Activated CD8-positive, alpha-beta memory T cell treated with anti-CD3 and anti-CD28 coated beads, Interleukin-2, amount 10 ng/mL, durations not matched to agents 7 days and 5 days (primary cell): ENCODE results near the gene AS3MT. TPM values are rescaled to one million over a fixed set of nuclear protein-coding genes. Genes with fewer than 3 reads are reported as not detected.
"Not testable (repeated sequence)": the region's sequence is repeated elsewhere in the genome, so short reads cannot be mapped to it uniquely, and the experiment has no call there.

Source experiments
- ATAC-seq: fragments of 150-1000 bp; cut with Tn5 transposase; one replicate; pipeline ENCODE4 v1.10.0; 2021; ENCODE audit warnings: moderate library complexity
- CTCF ChIA-PET: fragments of 350-600 bp; sonication (Branson Sonifier 250); formaldehyde crosslinking; loops from one replicate; lab custom pipeline; 2021; ENCODE audit warnings: antibody characterized with exemption; lab: Charles Lee
- DNase-seq: peaks from one replicate; pipeline ENCODE4 v3.0.0-alpha.2; 2020
- H3K27ac Mint-ChIP-seq: one replicate; pipeline ENCODE4 v1.8.0; 2021; ENCODE audit warnings: mild to moderate bottlenecking, mixed read lengths
- H3K27me3 Mint-ChIP-seq: one replicate; pipeline ENCODE4 v1.8.0; 2021; ENCODE audit warnings: mixed read lengths
- H3K36me3 Mint-ChIP-seq: one replicate; pipeline ENCODE4 v1.8.0; 2021; ENCODE audit warnings: mild to moderate bottlenecking, mixed read lengths
- H3K4me1 Mint-ChIP-seq: one replicate; pipeline ENCODE4 v1.8.0; 2021; ENCODE audit warnings: mixed read lengths
- H3K4me3 Mint-ChIP-seq: one replicate; pipeline ENCODE4 v1.8.0; 2021; ENCODE audit warnings: mild to moderate bottlenecking, moderate library complexity, mixed read lengths
- H3K9me3 Mint-ChIP-seq: one replicate; pipeline ENCODE4 v1.8.0; 2022; ENCODE audit warnings: low read depth, mixed read lengths
- total RNA-seq, 2 experiments: library from RNA; stranded (reverse); gene quantifications; one replicate each; pipeline ENCODE4 v1.2.3, GENCODE V29; 2021

AS3MT gene
- total RNA-seq, 2 experiments from 2014 or later = 0.41 TPM; not detected in 1

DNA sequence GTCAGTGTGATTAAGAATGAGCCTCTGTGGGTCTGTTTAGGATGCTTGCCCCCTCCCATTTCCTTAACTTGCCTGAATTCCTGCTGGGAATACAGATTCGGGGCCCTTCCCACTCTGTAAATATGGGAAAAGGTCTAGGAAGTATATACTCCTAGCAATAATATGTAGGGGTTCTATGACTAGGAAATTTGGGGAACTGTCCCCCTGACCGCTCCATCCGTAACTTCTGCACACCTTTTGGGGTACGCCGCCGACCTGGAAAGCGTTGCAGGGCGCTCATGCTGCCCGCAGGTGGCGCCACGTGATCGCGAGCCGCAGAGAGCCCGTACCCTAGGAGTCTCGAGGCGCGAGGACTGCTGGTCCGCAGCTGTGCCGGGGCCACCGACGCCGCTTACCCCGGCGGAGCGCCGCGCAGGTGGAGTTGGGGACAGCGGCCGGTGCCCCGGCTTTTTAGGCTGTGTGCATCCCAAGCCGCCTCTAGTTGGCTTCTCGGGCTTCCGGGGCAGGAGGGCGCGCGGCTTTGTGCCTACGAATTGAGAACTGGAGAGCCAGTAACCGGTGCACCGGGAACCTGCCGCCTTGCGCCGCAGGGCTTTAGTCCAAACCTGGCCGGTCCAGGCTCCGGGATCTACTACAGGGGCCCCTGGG, 48.2 kb downstream of the AS3MT start:
- H3K9me3 Mint-ChIP-seq = no peaks in the 10 kb centered on the region
- H3K27ac Mint-ChIP-seq = peak overlapping the region; percentile 92
- DNase-seq = peak; percentile 90
- no peaks in the 10 kb centered on the region for H3K27me3 Mint-ChIP-seq
- peaks cover 10% of the 10 kb centered on the region for H3K36me3 Mint-ChIP-seq
- CTCF ChIA-PET = interaction anchor here (0.6 to 6.2 kb wide), 44 partner anchors 8 to 568 kb away, joined by 3 to 92 read pairs (median 4); partner anchors contain the start of genes ARL3, INA, PCGF6 and RPEL1
- peak; percentile 55 for ATAC-seq
- peaks cover 56% of the 10 kb centered on the region for H3K4me1 Mint-ChIP-seq
- peak overlapping the region; percentile 90 for H3K4me3 Mint-ChIP-seq

DNA sequence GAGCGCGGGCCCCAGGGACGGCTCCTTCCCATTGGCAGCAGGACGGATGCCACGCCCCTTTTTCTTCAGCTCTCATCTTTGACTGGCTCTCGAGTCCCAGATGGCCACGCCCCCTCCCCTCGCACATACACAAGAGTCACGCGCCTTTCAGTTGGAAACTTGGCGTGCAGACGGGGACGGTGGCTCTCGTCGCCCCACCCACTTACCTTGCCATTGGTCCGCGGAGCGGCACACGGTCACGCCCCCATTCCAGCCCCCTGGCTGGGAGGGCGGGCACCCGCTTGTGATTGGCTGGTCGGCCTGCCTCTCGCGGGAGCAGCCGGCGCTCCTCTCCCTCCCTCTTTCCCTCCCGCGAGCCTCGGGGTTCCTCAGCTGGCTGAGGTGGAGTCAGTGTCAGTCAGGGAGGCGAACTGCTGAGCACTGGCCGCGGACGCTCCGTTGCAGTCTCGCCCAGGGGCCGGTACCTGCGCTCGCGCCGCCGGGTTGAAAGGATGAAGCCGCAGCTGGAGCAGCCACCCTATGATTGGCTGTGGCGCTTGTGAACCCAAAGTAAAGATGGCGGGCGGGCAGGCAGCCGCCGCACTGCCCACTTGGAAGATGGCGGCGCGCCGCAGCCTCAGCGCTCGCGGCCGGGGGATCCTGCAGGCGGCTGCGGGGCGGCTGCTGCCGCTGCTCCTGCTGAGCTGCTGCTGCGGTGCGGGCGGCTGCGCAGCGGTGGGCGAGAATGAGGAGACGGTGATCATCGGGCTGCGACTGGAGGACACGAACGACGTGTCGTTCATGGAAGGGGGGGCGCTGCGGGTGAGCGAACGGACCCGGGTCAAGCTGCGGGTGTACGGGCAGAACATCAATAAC, 48.9 kb downstream of the AS3MT start, which contains the start of gene CNNM2:
CNNM2 (plus strand) TSS at position 333 of the 855 bp plus-strand sequence; CDS start at position 520, 187 bp downstream.
- CTCF ChIA-PET = interaction anchor here (0.6 to 6.2 kb wide), 39 partner anchors 8 to 567 kb away, joined by 3 to 92 read pairs (median 4); partner anchors contain the start of genes ARL3, INA, PCGF6 and RPEL1
- H3K9me3 Mint-ChIP-seq = no peaks in the 10 kb centered on the region
- H3K27me3 Mint-ChIP-seq = no peaks in the 10 kb centered on the region

DNA sequence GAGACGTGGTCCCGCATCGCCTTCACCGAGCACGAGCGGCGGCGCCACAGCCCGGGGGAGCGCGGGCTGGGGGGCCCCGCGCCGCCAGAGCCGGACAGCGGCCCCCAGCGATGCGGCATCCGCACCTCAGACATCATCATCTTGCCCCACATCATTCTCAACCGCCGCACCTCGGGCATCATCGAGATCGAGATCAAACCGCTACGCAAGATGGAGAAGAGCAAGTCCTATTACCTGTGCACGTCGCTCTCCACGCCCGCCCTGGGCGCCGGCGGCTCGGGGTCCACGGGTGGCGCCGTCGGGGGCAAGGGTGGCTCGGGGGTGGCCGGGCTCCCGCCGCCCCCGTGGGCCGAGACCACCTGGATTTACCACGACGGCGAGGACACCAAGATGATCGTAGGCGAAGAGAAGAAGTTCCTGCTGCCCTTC, 49.6 kb downstream of the AS3MT start:
- H3K27ac Mint-ChIP-seq = peak overlapping the region; percentile 92

More for the DNA sequence above, 48.9 kb downstream of the AS3MT start, which contains the start of gene CNNM2:
- Mint-ChIP-seq H3K36me3 (peaks cover 10% of the 10 kb centered on the region), H3K4me3 (peak within 1 kb of the TSS; percentile 90), H3K4me1 (peaks cover 61% of the 10 kb centered on the region), H3K27ac (peak within 1 kb of the TSS; percentile 92)
- ATAC-seq (peak; percentile 91), DNase-seq (peak; percentile 100)

DNA sequence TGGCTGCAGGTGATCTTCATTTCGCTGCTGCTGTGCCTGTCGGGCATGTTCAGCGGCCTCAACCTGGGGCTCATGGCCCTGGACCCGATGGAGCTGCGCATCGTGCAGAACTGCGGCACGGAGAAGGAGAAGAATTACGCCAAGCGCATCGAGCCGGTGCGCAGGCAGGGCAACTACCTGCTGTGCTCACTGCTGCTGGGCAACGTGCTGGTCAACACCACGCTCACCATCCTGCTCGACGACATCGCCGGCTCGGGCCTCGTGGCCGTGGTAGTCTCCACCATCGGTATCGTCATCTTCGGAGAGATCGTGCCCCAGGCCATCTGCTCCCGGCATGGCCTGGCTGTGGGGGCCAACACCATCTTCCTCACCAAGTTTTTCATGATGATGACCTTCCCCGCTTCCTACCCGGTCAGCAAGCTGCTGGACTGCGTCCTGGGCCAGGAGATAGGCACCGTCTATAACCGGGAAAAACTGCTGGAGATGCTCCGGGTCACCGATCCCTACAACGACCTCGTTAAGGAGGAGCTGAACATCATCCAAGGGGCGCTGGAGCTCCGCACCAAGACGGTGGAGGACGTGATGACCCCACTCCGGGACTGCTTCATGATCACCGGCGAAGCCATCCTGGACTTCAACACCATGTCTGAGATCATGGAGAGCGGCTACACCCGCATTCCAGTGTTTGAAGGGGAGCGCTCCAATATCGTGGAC, 50.1 kb downstream of the AS3MT start:
- Mint-ChIP-seq H3K27me3 (no peaks in the 10 kb centered on the region), H3K4me1 (peaks cover 66% of the 10 kb centered on the region), H3K27ac (no peak overlapping the region), H3K36me3 (peaks cover 10% of the 10 kb centered on the region), H3K9me3 (no peaks in the 10 kb centered on the region), H3K4me3 (peak overlapping the region; percentile 90)
- CTCF ChIA-PET = interaction anchor here (1.0 to 6.2 kb wide), 8 partner anchors 17 to 277 kb away, joined by 3 to 47 read pairs (median 9); partner anchors contain the start of gene ARL3
- ATAC-seq (no peak), DNase-seq (peak; percentile 43)

More for the DNA sequence above, 49.6 kb downstream of the AS3MT start:
- DNase-seq (peak; percentile 63), ATAC-seq (no peak)
- peaks cover 66% of the 10 kb centered on the region for H3K4me1 Mint-ChIP-seq
- no peaks in the 10 kb centered on the region for H3K9me3 Mint-ChIP-seq
- no peaks in the 10 kb centered on the region for H3K27me3 Mint-ChIP-seq
- H3K4me3 Mint-ChIP-seq = peak overlapping the region; percentile 90
- H3K36me3 Mint-ChIP-seq = peaks cover 10% of the 10 kb centered on the region
- CTCF ChIA-PET = interaction anchor here (0.9 to 6.2 kb wide), 15 partner anchors 16 to 324 kb away, joined by 3 to 92 read pairs (median 9); partner anchors contain the start of genes ARL3 and RPEL1

DNA sequence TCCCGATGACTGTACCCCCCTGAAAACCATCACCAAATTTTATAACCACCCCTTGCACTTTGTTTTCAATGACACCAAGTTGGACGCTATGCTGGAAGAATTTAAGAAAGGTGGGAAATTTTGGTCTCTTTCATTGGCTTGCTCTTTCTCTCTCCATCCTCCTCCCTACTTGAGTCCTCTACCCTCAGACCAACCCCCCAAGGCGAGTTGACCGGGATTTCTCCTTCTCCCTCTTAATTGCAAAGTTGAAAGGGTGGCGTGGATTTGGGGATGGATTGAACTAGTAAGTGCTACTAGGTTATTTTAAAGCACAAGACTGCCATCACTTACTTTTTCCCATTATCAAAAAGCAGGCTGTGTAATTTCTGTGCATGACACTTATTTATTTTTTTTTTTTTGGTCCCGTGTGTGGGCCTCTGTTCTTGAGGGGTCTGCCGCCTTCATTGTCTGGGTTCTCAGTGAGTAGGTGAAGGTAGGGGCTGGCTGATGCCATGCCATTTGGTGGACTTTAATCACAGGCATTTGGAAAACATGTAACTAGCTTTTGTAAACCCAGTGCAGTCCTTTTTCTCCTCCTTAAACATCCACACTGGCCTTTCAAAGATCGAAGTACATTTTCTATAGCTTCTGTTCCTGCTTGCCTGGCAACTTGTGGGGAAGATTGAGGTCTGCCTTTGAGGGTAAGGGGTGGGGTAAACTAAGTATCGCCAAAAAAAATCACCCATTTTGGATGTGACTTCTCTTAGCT, 50.9 kb downstream of the AS3MT start:
- Mint-ChIP-seq H3K9me3 (no peaks in the 10 kb centered on the region), H3K36me3 (peaks cover 6% of the 10 kb centered on the region), H3K4me1 (peaks cover 59% of the 10 kb centered on the region), H3K27ac (no peak overlapping the region), H3K27me3 (no peaks in the 10 kb centered on the region), H3K4me3 (peak overlapping the region; percentile 90)
- CTCF ChIA-PET = interaction anchor here (0.7 to 3.5 kb wide), 7 partner anchors 134 to 408 kb away, joined by 3 to 11 read pairs (median 3); partner anchors contain the start of gene ARL3
- DNase-seq (no peak), ATAC-seq (no peak)

DNA sequence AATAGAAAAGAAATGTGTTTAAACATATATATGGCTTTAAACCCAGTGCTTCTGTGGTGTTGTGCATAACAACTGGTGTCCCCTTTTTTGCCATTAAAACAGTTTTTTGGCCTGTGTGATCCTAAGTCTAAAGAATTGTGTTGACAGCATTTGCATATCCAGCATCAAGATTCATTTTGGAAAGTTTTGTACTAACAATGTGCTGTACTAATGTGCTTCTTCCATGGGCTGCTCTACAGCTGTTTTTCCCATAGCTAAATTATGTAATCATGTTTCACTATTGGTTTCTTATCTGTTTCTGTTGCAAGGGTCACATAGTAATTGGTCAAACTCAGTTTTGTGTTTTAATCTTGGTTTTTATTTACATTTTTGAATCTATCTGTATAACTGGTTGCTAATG, 54.3 kb downstream of the AS3MT start:
- Mint-ChIP-seq H3K36me3 (peaks cover 9% of the 10 kb centered on the region), H3K27me3 (no peaks in the 10 kb centered on the region), H3K27ac (no peak overlapping the region), H3K4me3 (no peak overlapping the region), H3K4me1 (peaks cover 53% of the 10 kb centered on the region), H3K9me3 (no peaks in the 10 kb centered on the region)
- DNase-seq (no peak), ATAC-seq (no peak)
- CTCF ChIA-PET = interaction anchor here (0.9 kb wide), 1 partner anchor 27 kb away, joined by 3 read pairs; no protein-coding TSS in a partner anchor

DNA sequence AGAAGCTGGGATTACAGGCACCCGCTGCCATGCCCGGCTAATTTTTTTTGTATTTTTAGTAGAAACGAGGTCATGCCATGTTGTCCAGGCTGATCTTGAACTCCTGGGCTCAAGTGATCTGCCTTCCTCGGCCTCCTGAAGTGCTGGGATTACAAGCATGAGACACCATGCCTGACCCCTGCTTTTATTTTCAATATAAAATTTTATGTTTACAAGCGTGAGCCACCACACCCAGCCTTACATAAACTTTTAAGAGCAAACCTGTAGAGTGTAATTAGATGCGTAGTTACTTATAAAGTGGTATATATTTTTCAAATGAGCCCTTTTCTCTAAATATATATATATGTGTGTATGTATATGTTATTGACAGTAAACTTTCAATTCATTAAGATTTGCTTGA, 57.6 kb downstream of the AS3MT start:
- no peaks in the 10 kb centered on the region for H3K27me3 Mint-ChIP-seq
- CTCF ChIA-PET = interaction anchor here (1.5 to 1.6 kb wide), 2 partner anchors 9 kb away, joined by 5 to 13 read pairs; partner anchors contain the start of gene CNNM2
- H3K4me1 Mint-ChIP-seq = peaks cover 25% of the 10 kb centered on the region
- no peak for DNase-seq
- no peaks in the 10 kb centered on the region for H3K9me3 Mint-ChIP-seq
- no peak overlapping the region for H3K4me3 Mint-ChIP-seq
- no peak for ATAC-seq
- H3K36me3 Mint-ChIP-seq = peaks cover 8% of the 10 kb centered on the region
- no peak overlapping the region for H3K27ac Mint-ChIP-seq

DNA sequence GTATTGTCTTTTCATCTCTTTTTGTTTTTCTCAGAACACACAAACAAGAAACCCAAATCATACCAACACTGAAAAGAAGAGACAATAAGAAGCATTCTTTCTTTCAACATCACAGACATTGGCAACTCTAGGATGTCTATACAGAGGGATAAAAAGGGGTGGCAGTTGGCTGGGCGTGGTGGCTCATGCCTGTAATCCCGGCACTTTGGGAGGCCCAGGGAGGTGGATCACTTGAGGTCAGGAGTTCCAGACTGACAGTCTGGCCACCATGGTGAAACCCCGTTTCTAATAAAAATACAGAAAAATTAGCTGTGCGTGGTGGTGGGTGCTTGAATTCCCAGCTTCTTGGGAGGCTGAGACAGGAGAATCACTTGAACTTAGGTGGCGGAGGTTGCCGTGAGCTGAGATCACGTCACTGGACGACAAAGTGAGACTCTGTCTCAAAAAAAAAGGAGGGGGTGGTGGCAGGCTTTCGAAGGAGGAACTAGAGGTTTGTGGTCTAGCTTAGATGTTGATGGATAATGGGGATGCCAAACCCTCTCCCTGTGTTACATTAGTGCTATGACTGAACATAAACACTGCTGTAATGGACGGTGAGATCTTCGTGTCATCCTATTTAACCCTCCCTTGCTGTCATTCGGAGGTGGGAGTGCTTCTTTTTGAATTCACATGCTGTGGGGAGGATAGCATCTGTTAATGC, 58.2 kb downstream of the AS3MT start:
- Mint-ChIP-seq H3K4me1 (peaks cover 19% of the 10 kb centered on the region), H3K27ac (no peak overlapping the region), H3K36me3 (peaks cover 5% of the 10 kb centered on the region), H3K4me3 (no peak overlapping the region), H3K9me3 (no peaks in the 10 kb centered on the region), H3K27me3 (no peaks in the 10 kb centered on the region)
- DNase-seq (no peak), ATAC-seq (no peak)
- CTCF ChIA-PET = interaction anchor here (1.6 kb wide), 1 partner anchor 10 kb away, joined by 5 read pairs; the partner anchor contains the start of gene CNNM2

DNA sequence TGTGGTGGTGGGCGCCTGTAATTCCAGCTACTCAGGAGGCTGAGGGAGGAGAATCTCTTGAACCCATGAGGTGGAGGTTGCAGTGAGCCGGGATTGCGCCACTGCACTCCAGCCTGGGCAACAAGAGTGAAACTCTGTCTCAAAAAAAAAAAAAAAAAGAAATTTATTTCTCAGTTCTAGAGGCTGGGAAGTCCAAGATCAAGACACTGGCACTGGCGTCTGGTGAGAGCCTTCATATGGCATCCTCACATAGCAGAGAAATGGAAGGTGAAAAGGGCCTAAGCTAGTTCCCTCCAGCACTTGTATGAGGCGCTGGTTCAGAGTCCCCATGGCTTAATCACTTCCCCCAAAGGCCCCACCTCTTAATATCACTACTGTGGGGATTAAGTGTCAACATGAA, 59.2 kb downstream of the AS3MT start:
- ATAC-seq, DNase-seq, H3K36me3 Mint-ChIP-seq, H3K9me3 Mint-ChIP-seq, H3K27me3 Mint-ChIP-seq, H3K27ac Mint-ChIP-seq, H3K4me3 Mint-ChIP-seq: not testable (repeated sequence)
- CTCF ChIA-PET = interaction anchor here (1.6 kb wide), 1 partner anchor 11 kb away, joined by 5 read pairs; the partner anchor contains the start of gene CNNM2
- H3K4me1 Mint-ChIP-seq = peaks cover 12% of the 10 kb centered on the region

DNA sequence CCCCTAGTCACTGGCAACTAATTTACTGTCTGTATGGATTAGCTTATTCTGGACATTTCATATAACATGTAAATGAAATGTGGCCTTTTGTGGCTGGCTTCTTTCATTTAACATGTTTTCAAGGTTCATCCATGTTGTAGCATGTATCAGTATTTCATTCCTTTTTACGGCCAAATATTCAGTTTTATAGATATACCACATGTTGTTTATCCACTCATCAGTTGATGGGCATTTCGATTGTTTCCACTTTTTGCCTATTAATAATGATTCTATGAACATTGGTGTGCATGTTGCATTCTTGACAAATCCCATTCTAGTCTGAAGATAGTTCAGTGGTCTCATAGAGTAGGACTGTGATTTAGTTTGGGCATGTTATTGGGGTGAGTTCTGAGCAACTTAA, 61.5 kb downstream of the AS3MT start:
- Mint-ChIP-seq H3K4me1 (peaks cover 5% of the 10 kb centered on the region), H3K4me3 (no peak overlapping the region), H3K36me3 (peaks cover 5% of the 10 kb centered on the region), H3K9me3 (no peaks in the 10 kb centered on the region), H3K27ac (no peak overlapping the region), H3K27me3 (no peaks in the 10 kb centered on the region)
- ATAC-seq = no peak
- CTCF ChIA-PET = interaction anchor here (0.9 kb wide), 1 partner anchor 314 kb away, joined by 3 read pairs; no protein-coding TSS in a partner anchor
- no peak for DNase-seq

DNA sequence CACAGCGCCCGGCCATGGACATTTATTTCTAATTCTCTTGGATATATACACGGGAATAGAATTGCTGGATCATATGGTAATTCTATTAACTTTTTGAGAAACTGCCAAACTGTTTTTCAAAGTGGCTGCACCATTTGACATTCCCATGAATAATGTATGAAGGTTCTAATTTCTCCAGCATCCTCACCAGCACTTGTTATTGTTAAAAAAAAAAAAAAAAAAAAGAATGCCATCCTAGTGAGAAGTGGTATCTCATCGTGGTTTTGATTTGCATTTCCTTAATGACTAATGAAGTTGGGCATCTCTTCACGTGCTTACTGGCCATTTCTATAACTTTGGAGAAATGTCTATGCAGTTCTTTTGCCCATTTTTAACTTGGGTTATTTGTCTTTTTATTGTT, 62.4 kb downstream of the AS3MT start:
- Mint-ChIP-seq H3K4me3 (no peak overlapping the region), H3K9me3 (no peaks in the 10 kb centered on the region), H3K27me3 (no peaks in the 10 kb centered on the region), H3K4me1 (peaks cover 14% of the 10 kb centered on the region), H3K27ac (no peak overlapping the region), H3K36me3 (peaks cover 5% of the 10 kb centered on the region)
- CTCF ChIA-PET = no interaction called here
- ATAC-seq = no peak
- DNase-seq = no peak
